Esophagus (tissue), 2 donors: ENCODE data around the gene PARD3. TPM values are rescaled to one million over a fixed set of nuclear protein-coding genes. Genes with fewer than 3 reads are reported as not detected.
"Not testable (repeated sequence)": the region's sequence is repeated elsewhere in the genome, so short reads cannot be mapped to it uniquely, and the experiment has no call there.

Source experiments
- H3K27ac ChIP-seq, 2 donors: one replicate each; pipeline ENCODE4 v1.5.1; 2013; ENCODE audit warnings: low read depth in 2 of 2, mild to moderate bottlenecking in 2 of 2, inconsistent platforms in 1 of 2, low read length in 1 of 2, moderate library complexity in 1 of 2
- H3K27me3 ChIP-seq, 2 donors: one replicate each; pipeline ENCODE4 v1.6.1; 2013; ENCODE audit warnings: low read length in 2 of 2, control low read depth in 1 of 2, mild to moderate bottlenecking in 1 of 2; ENCODE audit not compliant: insufficient read depth in 2 of 2, control insufficient read depth in 1 of 2
- H3K36me3 ChIP-seq, 2 donors: one replicate each; pipeline ENCODE4 v1.6.1; 2013; ENCODE audit warnings: low read length in 1 of 2; ENCODE audit not compliant: control insufficient read depth in 2 of 2, insufficient read depth in 2 of 2
- H3K4me1 ChIP-seq, 2 donors: one replicate each; pipeline ENCODE4 v1.6.1; 2013; ENCODE audit warnings: low read length in 1 of 2; ENCODE audit not compliant: control insufficient read depth in 2 of 2, insufficient read depth in 2 of 2
- H3K4me3 ChIP-seq, 2 donors: one replicate each; pipeline ENCODE4 v1.5.1; 2013; ENCODE audit warnings: low read length in 2 of 2, mild to moderate bottlenecking in 2 of 2, low read depth in 1 of 2, moderate library complexity in 1 of 2
- H3K9me3 ChIP-seq, 2 donors: one replicate each; pipeline ENCODE4 v1.6.1; 2013; ENCODE audit warnings: mild to moderate bottlenecking in 2 of 2, low read depth in 1 of 2, low read length in 1 of 2, moderate library complexity in 1 of 2; ENCODE audit not compliant: control insufficient read depth in 2 of 2, insufficient read depth in 1 of 2
- WGBS, 2 donors: extraction: QIAGEN DNeasy Blood & Tissue Kit; methylation state at CpG; one replicate each; pipeline ENCODE4 v1.1.7; 2013; 5-methylcytosine and 5-hydroxymethylcytosine counted together
- polyA plus RNA-seq, 2 donors: library from polyadenylated mRNA; stranded (reverse); fragments of 200-250 nt; gene quantifications; one replicate each; pipeline ENCODE4 v1.2.3, GENCODE V29; 2013
- donor health status: healthy with polysubstance abuse.
- donor health status: Bipolar disorder and iron deficiency.

Gene PARD3
- polyA plus RNA-seq, 2 donors: 40.3 to 71.3 TPM

GRCh38 chr10:34400075-34400474 lies 415.0 kb downstream of the PARD3 start:
- no peak overlapping the region for H3K27ac ChIP-seq
- H3K36me3 ChIP-seq: no peaks in the 10 kb centered on the region
- H3K4me3 ChIP-seq: no peak overlapping the region
- H3K4me1 ChIP-seq: no peaks in the 10 kb centered on the region
- H3K27me3 ChIP-seq: no peaks in the 10 kb centered on the region
- 91 to 92% methylated on average over 3 of the region's 3 CpGs for WGBS, 2 donors
- no peaks in the 10 kb centered on the region for H3K9me3 ChIP-seq

GRCh38 chr10:34399013-34399412 lies 416.1 kb downstream of the PARD3 start:
- Histone ChIP-seq H3K4me3 (no peak overlapping the region), H3K27me3 (no peaks in the 10 kb centered on the region), H3K27ac (no peak overlapping the region), H3K36me3 (peaks cover 0 to 3% of the 10 kb centered on the region in 2 donors), H3K9me3 (peaks cover 0 to 3% of the 10 kb centered on the region in 2 donors), H3K4me1 (no peaks in the 10 kb centered on the region)
- 74 to 80% methylated on average over 7 of the region's 7 CpGs for WGBS, 2 donors

- Histone ChIP-seq H3K36me3 (peaks cover 0 to 3% of the 10 kb centered on the region in 2 donors), H3K27ac (no peak overlapping the region), H3K9me3 (peaks cover 0 to 4% of the 10 kb centered on the region in 2 donors), H3K4me3 (no peak overlapping the region), H3K27me3 (no peaks in the 10 kb centered on the region), H3K4me1 (no peaks in the 10 kb centered on the region)
- WGBS, 2 donors: 16 to 38% methylated on average over 1 of the region's 1 CpG
Measured at GRCh38 chr10:34397324-34397723, 417.8 kb downstream of the PARD3 start.

GRCh38 chr10:34396663-34397062 lies 418.4 kb downstream of the PARD3 start:
- H3K4me3 ChIP-seq: no peak overlapping the region
- 90 to 93% methylated on average over 2 of the region's 2 CpGs for WGBS, 2 donors
- H3K4me1 ChIP-seq: no peaks in the 10 kb centered on the region
- no peaks in the 10 kb centered on the region for H3K27me3 ChIP-seq
- H3K27ac ChIP-seq: no peak overlapping the region
- H3K9me3 ChIP-seq: peaks cover 0 to 4% of the 10 kb centered on the region in 2 donors
- H3K36me3 ChIP-seq: peaks cover 0 to 3% of the 10 kb centered on the region in 2 donors

- Histone ChIP-seq H3K4me1 (no peaks in the 10 kb centered on the region), H3K27ac (no peak overlapping the region), H3K4me3 (no peak overlapping the region), H3K36me3 (peaks cover 0 to 3% of the 10 kb centered on the region in 2 donors), H3K27me3 (no peaks in the 10 kb centered on the region), H3K9me3 (peaks cover 0 to 4% of the 10 kb centered on the region in 2 donors)
Measured at GRCh38 chr10:34392641-34393170, 422.4 kb downstream of the PARD3 start.

DNA sequence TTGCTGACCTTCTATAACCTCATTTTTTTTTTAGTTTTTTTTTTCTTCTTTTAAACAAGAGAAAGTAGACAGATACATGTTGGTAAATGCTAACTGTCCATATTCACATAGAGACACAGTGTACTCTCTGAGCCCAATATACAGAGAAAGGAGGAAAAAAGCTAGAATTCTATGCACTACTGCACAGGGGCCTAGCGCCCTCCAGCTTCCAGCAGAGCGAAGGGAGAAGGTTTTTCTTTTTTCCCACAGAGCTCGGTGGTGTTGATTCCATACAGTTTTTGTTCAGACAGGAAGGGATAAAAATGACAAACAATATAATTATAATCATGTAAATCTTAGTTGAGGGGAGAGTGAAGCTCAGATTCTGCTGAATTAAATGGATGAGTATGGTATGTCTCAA lies 423.9 kb downstream of the PARD3 start:
- H3K27ac ChIP-seq, H3K4me1 ChIP-seq, H3K36me3 ChIP-seq, H3K4me3 ChIP-seq, H3K9me3 ChIP-seq, H3K27me3 ChIP-seq: not testable (repeated sequence)
- WGBS, 2 donors: 78% methylated on average over 3 of the region's 3 CpGs

DNA sequence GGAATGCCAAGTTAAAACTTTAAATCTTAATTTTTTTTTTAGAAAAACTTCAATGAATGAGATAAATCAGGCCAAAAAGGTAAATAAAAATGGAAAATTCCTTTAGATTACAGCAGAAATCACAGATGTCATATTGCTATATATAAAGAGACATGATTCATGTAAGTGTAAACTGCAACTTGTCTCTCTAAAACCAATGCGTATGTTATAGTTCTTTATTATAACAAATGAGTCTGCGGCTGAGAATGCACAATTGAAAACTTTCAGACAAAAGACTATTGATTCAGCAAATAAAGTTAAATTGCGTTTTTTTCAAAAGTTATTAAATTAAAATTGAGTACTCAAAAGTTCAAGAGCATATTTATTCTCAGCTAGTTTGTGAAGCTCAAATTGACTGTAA lies 425.3 kb downstream of the PARD3 start:
- no peaks in the 10 kb centered on the region for H3K27me3 ChIP-seq
- peaks cover 0 to 3% of the 10 kb centered on the region in 2 donors for H3K36me3 ChIP-seq
- H3K9me3 ChIP-seq: peaks cover 0 to 4% of the 10 kb centered on the region in 2 donors
- WGBS, 2 donors: 92 to 94% methylated on average over 3 of the region's 3 CpGs
- H3K4me1 ChIP-seq: no peaks in the 10 kb centered on the region
- no peak overlapping the region for H3K4me3 ChIP-seq
- no peak overlapping the region for H3K27ac ChIP-seq

GRCh38 chr10:34386921-34387320 lies 428.2 kb downstream of the PARD3 start:
- no peaks in the 10 kb centered on the region for H3K4me1 ChIP-seq
- H3K36me3 ChIP-seq: peaks cover 0 to 4% of the 10 kb centered on the region in 2 donors
- no peaks in the 10 kb centered on the region for H3K27me3 ChIP-seq
- no peak overlapping the region for H3K27ac ChIP-seq
- H3K9me3 ChIP-seq: no peaks in the 10 kb centered on the region
- no peak overlapping the region for H3K4me3 ChIP-seq
- WGBS, 2 donors: 86 to 90% methylated on average over 3 of the region's 3 CpGs

- Histone ChIP-seq H3K27ac (no peak overlapping the region), H3K36me3 (peaks cover 0 to 7% of the 10 kb centered on the region in 2 donors), H3K4me3 (no peak overlapping the region), H3K9me3 (no peaks in the 10 kb centered on the region), H3K27me3 (no peaks in the 10 kb centered on the region), H3K4me1 (no peaks in the 10 kb centered on the region)
- 84 to 87% methylated on average over 4 of the region's 4 CpGs for WGBS, 2 donors
Measured at GRCh38 chr10:34384372-34384771, 430.7 kb downstream of the PARD3 start.

- peaks cover 0 to 7% of the 10 kb centered on the region in 2 donors for H3K36me3 ChIP-seq
- 93% methylated on average over 10 of the region's 10 CpGs for WGBS, 2 donors
- H3K27ac ChIP-seq: no peak overlapping the region
- H3K27me3 ChIP-seq: no peaks in the 10 kb centered on the region
- no peaks in the 10 kb centered on the region for H3K9me3 ChIP-seq
- no peaks in the 10 kb centered on the region for H3K4me1 ChIP-seq
- H3K4me3 ChIP-seq: no peak overlapping the region
Measured at GRCh38 chr10:34382626-34383025, 432.5 kb downstream of the PARD3 start.
